ENCODE measurements around the gene FXR2. TPM values are rescaled to one million over a fixed set of nuclear protein-coding genes. Genes with fewer than 3 reads are reported as not detected.

FXR2 gene
- total RNA-seq, 2 experiments from 2014 or later, result 32.1 to 32.4 TPM

DNA sequence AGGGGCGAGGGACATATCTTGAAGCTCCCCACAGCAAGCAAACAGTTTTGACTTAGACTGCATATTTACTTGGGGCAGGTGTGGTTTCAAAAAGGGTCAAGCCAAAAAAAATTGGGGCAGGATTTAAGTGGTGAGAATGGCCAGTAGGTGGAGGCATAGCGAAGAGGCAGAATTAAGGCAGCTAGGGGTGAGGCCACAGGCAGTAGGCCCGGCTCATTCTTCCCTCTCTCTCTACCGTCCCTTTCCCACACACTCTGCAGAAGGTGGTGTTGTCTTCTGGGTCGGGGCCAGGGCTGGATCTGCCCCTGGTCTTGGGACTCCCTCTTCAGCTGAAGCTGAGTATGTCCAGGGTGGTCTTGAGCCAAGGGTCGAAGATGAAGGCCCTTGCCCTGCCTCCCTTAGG is 17.8 kb upstream of the FXR2 start:
- no TSS peak for BruUV-seq (replicated peaks)
- Histone ChIP-seq H3K4me3 (ENCODE audit: low read depth, low read length, poor library complexity, severe bottlenecking) (no peak overlapping the region), H3K9me2 (ENCODE audit: insufficient read depth, low read length) (no peaks in the 10 kb centered on the region), H3K36me3 (ENCODE audit: insufficient read depth, low read length) (no peaks in the 10 kb centered on the region), H3K4me2 (ENCODE audit: low read length) (no peak overlapping the region), H3K27ac (ENCODE audit: low read depth, low read length, poor library complexity, severe bottlenecking) (no peak overlapping the region), H4K20me1 (ENCODE audit: insufficient read depth, low read length) (no peaks in the 10 kb centered on the region), H2AFZ (ENCODE audit: low read length) (peak overlapping the region; percentile 29; the same call in 1 of the 2 replicates), H3K79me2 (ENCODE audit: insufficient read depth, low read depth, low read length) (no peaks in the 10 kb centered on the region), H3K4me1 (ENCODE audit: insufficient read depth, low read length, poor library complexity, severe bottlenecking) (no peaks in the 10 kb centered on the region), H3K9me3 (ENCODE audit: low read length) (no peaks in the 10 kb centered on the region)
- intact Hi-C loops (cut with micrococcal nuclease; ENCODE audit: unreplicated experiment), result loop anchor here (10.0 kb wide), 1 partner anchor 152 kb away; no protein-coding TSS in a partner anchor
- ChIA-PET POLR2A (interaction anchor here (0.7 kb wide), 1 partner anchor 55 kb away, joined by 3 read pairs; no protein-coding TSS in a partner anchor), CTCF (ENCODE audit: unreplicated experiment) (no interaction called here)
- no peak for TF ChIP-seq EZH2phosphoT487 (IDR thresholded peaks at IDR 0.05; ENCODE audit: borderline replicate concordance, low read depth, low read length)
- TF ChIP-seq, protein P1, sequence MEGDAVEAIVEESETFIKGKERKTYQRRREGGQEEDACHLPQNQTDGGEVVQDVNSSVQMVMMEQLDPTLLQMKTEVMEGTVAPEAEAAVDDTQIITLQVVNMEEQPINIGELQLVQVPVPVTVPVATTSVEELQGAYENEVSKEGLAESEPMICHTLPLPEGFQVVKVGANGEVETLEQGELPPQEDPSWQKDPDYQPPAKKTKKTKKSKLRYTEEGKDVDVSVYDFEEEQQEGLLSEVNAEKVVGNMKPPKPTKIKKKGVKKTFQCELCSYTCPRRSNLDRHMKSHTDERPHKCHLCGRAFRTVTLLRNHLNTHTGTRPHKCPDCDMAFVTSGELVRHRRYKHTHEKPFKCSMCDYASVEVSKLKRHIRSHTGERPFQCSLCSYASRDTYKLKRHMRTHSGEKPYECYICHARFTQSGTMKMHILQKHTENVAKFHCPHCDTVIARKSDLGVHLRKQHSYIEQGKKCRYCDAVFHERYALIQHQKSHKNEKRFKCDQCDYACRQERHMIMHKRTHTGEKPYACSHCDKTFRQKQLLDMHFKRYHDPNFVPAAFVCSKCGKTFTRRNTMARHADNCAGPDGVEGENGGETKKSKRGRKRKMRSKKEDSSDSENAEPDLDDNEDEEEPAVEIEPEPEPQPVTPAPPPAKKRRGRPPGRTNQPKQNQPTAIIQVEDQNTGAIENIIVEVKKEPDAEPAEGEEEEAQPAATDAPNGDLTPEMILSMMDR (conservative IDR thresholded peaks at IDR 0.05; ENCODE audit: low read length), result peak; percentile 78
- DNase-seq (ENCODE audit: low spot score), result peak; percentile 62

DNA sequence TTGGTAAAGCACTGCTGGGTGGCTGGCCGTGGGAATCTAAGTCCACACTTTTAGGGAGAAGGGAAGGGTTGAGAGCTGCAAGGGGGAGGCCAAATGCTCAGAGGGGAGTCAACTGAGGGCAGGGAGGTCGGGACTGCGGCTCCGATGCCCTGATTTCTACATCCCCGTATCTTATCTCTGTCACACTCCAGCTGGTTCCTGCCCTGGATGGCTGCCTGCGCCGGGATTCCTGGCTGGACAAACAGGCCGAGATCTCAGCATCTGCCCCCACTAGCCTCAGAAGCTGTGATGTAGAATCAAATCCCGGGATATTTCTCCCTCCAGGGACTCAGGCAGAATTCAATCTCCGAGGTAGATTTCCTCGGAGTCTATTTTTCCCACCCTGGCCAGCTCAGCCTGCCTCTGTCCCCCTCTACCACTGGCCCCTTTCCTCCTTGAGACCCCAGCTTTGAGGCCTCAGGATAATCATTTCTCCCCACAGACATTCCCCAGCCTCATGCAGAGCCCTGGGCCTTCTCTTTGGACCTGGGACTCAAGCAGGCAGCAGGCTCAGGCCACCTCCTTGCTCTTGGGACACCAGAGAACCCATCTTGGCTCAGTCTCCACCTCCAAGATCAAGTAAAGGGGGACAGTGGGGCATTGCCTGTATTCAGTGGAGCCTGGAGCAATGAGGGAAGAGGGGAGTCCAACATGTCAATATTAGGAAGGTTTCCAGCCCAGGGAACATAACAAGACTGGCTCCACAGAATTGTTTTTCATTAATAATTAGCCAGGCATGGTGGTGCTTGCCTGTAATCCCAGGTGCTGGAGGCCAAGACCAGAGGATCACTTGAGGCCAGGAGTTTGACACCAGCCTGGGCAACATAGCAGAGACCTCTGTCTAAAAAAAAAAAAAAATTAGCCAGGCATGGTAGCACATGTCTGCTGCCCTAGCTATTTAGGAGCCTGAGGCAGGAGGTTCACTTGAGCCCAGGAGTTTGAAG is 17.0 kb upstream of the FXR2 start:
- Histone ChIP-seq H3K79me2 (ENCODE audit: insufficient read depth, low read depth, low read length) (no peaks in the 10 kb centered on the region), H3K4me1 (ENCODE audit: insufficient read depth, low read length, poor library complexity, severe bottlenecking) (peaks cover 4% of the 10 kb centered on the region), H3K9me3 (ENCODE audit: low read length) (no peaks in the 10 kb centered on the region), H3K4me3 (ENCODE audit: low read depth, low read length, poor library complexity, severe bottlenecking) (no peak overlapping the region), H3K27ac (ENCODE audit: low read depth, low read length, poor library complexity, severe bottlenecking) (no peak overlapping the region), H3K4me2 (ENCODE audit: low read length) (no peak overlapping the region), H2AFZ (ENCODE audit: low read length) (no peak overlapping the region), H4K20me1 (ENCODE audit: insufficient read depth, low read length) (no peaks in the 10 kb centered on the region), H3K9me2 (ENCODE audit: insufficient read depth, low read length) (no peaks in the 10 kb centered on the region), H3K36me3 (ENCODE audit: insufficient read depth, low read length) (no peaks in the 10 kb centered on the region)
- intact Hi-C loops (cut with micrococcal nuclease; ENCODE audit: unreplicated experiment), result loop anchor here (10.0 kb wide), 1 partner anchor 153 kb away; no protein-coding TSS in a partner anchor
- ChIA-PET CTCF (ENCODE audit: unreplicated experiment) (no interaction called here), POLR2A (interaction anchor here (1.2 kb wide), 1 partner anchor 17 kb away, joined by 4 read pairs; the partner anchor contains the start of gene FXR2)
- no peak for TF ChIP-seq EZH2phosphoT487 (IDR thresholded peaks at IDR 0.05; ENCODE audit: borderline replicate concordance, low read depth, low read length)
- TF ChIP-seq, protein P1 (conservative IDR thresholded peaks at IDR 0.05; ENCODE audit: low read length), result no peak
- no peak for DNase-seq (ENCODE audit: low spot score)
- no TSS peak for BruUV-seq (replicated peaks)
